Ishikawa (cell line): ENCODE measurements around the gene AUTS2.

ENCODE experiments used
- CEBPB ChIP-seq: IDR thresholded peaks from 2 replicates; pipeline ENCODE4 v1.6.1; 2012
- CREB1 ChIP-seq: IDR thresholded peaks from 2 replicates; pipeline ENCODE4 v1.6.1; 2012; ENCODE audit warnings: low read depth
- EGR1 ChIP-seq: IDR thresholded peaks from 2 replicates; pipeline ENCODE4 v1.6.1; 2012
- EP300 ChIP-seq: IDR thresholded peaks from 2 replicates; pipeline ENCODE4 v1.6.1; 2012; ENCODE audit warnings: borderline replicate concordance
- FOXM1 ChIP-seq: IDR thresholded peaks from 2 replicates; pipeline ENCODE4 v1.6.1; 2012; ENCODE audit warnings: low read depth, borderline replicate concordance
- NFIC ChIP-seq: IDR thresholded peaks from 2 replicates; pipeline ENCODE4 v1.6.1; 2012
- RAD21 ChIP-seq: IDR thresholded peaks from 2 replicates; pipeline ENCODE4 v1.6.1; 2012; ENCODE audit warnings: low read depth
- TAF1 ChIP-seq: IDR thresholded peaks from 2 replicates; pipeline ENCODE4 v1.6.1; 2012; ENCODE audit warnings: low read depth, mild to moderate bottlenecking
- TCF12 ChIP-seq: IDR thresholded peaks from 2 replicates; pipeline ENCODE4 v1.6.1; 2012; ENCODE audit warnings: low read depth
- TEAD4 ChIP-seq: IDR thresholded peaks from 2 replicates; pipeline ENCODE4 v1.6.1; 2012
- YY1 ChIP-seq: IDR thresholded peaks from 2 replicates; pipeline ENCODE4 v1.6.1; 2012; ENCODE audit warnings: low read depth
- ZBTB7A ChIP-seq: IDR thresholded peaks from 2 replicates; pipeline ENCODE4 v1.6.1; 2012; ENCODE audit warnings: low read depth
- TF ChIP-seq, protein P1 (sequence below): IDR thresholded peaks from 2 replicates; pipeline ENCODE4 v1.6.1; 2012; ENCODE audit warnings: low read depth, mild to moderate bottlenecking
- TF ChIP-seq, protein P2 (sequence below): IDR thresholded peaks from 2 replicates; pipeline ENCODE4 v1.6.1; 2012
- TF ChIP-seq, protein P3 (sequence below): IDR thresholded peaks from 2 replicates; pipeline ENCODE4 v1.6.1; 2012

The AUTS2 gene

DNA sequence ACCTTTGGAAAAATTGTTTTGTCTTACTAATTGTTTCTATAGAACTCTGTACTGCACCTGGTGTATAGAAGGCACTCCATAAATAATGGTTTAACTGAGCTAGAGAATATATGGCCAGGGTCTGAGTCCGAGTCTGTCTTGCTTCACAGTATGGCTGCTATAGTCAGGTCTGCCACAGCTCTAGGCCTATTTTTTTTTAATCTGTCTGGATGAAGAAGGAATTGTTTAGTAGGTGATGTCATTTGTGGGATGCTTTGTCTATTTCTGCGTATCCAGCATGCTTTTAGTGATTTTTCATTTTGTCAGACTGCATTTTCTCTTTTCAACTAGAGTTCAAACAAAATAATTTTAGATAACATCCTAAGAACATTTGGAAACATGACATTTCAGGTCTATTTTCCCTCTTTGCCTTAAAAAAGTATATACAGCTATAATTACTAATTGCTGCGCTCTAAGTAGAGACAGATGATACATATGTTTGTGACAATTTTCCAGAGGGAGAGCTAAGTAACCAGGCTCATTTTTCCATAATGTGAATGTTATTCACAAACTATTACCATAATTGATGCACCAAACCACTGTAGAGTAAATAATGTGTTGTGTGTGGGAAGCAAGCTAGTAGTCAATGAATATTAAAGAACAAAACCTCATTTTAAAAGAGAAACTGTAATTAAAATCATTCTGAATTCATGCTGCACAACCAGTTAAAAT lies 361.7 kb downstream of the AUTS2 start:
- no peak for TF ChIP-seq NFIC
- TF ChIP-seq, protein P1, sequence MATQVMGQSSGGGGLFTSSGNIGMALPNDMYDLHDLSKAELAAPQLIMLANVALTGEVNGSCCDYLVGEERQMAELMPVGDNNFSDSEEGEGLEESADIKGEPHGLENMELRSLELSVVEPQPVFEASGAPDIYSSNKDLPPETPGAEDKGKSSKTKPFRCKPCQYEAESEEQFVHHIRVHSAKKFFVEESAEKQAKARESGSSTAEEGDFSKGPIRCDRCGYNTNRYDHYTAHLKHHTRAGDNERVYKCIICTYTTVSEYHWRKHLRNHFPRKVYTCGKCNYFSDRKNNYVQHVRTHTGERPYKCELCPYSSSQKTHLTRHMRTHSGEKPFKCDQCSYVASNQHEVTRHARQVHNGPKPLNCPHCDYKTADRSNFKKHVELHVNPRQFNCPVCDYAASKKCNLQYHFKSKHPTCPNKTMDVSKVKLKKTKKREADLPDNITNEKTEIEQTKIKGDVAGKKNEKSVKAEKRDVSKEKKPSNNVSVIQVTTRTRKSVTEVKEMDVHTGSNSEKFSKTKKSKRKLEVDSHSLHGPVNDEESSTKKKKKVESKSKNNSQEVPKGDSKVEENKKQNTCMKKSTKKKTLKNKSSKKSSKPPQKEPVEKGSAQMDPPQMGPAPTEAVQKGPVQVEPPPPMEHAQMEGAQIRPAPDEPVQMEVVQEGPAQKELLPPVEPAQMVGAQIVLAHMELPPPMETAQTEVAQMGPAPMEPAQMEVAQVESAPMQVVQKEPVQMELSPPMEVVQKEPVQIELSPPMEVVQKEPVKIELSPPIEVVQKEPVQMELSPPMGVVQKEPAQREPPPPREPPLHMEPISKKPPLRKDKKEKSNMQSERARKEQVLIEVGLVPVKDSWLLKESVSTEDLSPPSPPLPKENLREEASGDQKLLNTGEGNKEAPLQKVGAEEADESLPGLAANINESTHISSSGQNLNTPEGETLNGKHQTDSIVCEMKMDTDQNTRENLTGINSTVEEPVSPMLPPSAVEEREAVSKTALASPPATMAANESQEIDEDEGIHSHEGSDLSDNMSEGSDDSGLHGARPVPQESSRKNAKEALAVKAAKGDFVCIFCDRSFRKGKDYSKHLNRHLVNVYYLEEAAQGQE = no peak

DNA sequence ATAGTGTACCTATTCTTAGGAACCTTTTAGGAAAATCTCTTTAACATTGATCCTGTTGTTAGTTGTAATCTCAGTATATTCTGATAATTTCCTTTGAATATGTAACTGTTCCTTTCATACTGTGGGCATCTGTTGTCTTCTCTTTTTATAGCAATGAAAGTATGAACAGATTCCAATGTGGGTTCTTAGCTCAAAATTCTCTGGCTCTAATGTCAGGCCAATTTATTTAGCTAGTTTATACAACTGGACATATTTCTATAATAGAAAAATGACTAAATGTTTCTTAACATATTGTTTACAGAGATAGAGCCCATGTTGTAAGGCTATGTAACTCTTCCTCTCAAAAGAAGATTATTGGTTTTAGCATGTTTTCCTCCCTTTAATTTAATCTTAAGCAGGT lies 363.2 kb downstream of the AUTS2 start:
- TF ChIP-seq TCF12 = no peak
- TF ChIP-seq, protein P1 = no peak
- no peak for TF ChIP-seq CEBPB
- no peak for TF ChIP-seq EP300
- no peak for TF ChIP-seq YY1
- no peak for TF ChIP-seq EGR1
- TF ChIP-seq CREB1 = no peak
- no peak for TF ChIP-seq NFIC
- TF ChIP-seq FOXM1 = no peak
- no peak for TF ChIP-seq ZBTB7A
- TF ChIP-seq TEAD4 = no peak
- TF ChIP-seq, protein P2, sequence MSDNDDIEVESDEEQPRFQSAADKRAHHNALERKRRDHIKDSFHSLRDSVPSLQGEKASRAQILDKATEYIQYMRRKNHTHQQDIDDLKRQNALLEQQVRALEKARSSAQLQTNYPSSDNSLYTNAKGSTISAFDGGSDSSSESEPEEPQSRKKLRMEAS = no peak
- no peak for TF ChIP-seq TAF1
- no peak for TF ChIP-seq RAD21
- TF ChIP-seq, protein P3, sequence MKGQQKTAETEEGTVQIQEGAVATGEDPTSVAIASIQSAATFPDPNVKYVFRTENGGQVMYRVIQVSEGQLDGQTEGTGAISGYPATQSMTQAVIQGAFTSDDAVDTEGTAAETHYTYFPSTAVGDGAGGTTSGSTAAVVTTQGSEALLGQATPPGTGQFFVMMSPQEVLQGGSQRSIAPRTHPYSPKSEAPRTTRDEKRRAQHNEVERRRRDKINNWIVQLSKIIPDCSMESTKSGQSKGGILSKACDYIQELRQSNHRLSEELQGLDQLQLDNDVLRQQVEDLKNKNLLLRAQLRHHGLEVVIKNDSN = no peak

DNA sequence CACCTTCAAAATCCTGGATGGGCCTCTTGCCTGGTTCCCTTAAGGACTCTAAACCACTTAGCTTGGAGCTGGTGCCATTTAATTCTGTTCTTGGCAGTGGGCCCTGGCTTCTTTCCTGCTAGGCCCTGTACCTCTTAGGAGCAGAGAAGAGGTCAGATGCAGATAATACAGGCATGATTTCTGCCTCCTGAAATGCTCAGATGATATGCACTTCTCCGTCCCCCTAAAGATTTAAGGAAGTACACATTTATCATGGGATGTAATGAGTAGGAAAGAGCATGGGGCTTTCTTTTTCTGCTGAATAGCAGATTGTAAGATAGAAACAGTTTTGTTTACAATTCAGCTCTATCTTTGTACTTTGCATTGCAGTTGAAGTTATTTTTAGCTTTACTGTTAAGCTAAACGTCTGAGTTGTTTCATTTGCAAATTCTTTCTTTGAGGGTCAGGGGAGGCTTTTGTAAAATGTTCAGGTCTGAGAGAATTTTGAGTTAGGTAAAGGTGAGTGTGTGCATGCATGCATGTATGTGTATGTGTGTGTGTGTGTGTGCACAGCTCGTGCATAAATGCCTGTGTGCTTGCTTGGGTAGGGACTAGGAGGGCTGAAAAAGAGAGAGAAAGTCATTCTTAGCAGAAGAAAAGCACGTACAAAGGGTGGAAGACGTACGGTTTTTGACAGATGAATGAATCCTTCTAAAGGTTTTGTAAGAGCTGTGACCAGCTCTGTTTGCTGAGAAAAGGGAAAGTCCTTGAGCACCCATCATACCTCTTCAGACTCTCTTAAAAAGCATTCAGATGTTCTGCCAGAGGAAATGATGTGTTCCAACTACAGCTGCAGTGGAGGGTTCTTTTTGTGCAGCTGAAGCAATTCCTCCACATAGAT lies 364.2 kb downstream of the AUTS2 start:
- TF ChIP-seq, protein P3 = no peak
- TF ChIP-seq EGR1 (no peak), TEAD4 (no peak), YY1 (no peak), FOXM1 (no peak), EP300 (no peak), TCF12 (no peak), RAD21 (no peak), CEBPB (no peak), ZBTB7A (no peak)
- TF ChIP-seq, protein P2 = no peak

DNA sequence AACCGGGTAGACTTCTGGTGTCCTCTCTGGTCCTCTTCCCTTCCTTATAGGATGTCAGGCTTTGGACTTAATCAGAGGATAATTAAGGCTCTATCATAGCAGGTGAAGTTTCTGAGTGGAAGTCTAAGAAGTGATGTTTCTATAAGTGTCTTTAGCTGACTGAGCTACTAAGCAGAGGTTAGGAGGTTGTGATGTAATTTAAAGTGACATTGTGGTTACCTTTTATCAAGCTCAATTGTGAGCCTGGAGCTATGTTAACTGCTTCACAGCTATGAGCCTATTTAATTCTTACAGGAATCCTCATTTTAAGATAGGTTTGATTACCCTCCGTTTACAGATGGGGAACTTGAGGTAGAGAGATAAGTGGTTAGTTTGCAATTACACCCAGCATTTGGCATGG lies 365.1 kb downstream of the AUTS2 start:
- TF ChIP-seq EGR1 = no peak
- no peak for TF ChIP-seq CEBPB
- no peak for TF ChIP-seq FOXM1
- TF ChIP-seq TEAD4 = no peak
- TF ChIP-seq, protein P3 = no peak
- no peak for TF ChIP-seq TAF1
- no peak for TF ChIP-seq TCF12
- TF ChIP-seq, protein P1 = no peak
- no peak for TF ChIP-seq RAD21
- no peak for TF ChIP-seq NFIC
- TF ChIP-seq ZBTB7A = no peak
- TF ChIP-seq CREB1 = no peak
- TF ChIP-seq, protein P2 = no peak
- no peak for TF ChIP-seq EP300
- TF ChIP-seq YY1 = no peak
